ENCODE measurements around the gene FBXL19.

The FBXL19 gene

DNA sequence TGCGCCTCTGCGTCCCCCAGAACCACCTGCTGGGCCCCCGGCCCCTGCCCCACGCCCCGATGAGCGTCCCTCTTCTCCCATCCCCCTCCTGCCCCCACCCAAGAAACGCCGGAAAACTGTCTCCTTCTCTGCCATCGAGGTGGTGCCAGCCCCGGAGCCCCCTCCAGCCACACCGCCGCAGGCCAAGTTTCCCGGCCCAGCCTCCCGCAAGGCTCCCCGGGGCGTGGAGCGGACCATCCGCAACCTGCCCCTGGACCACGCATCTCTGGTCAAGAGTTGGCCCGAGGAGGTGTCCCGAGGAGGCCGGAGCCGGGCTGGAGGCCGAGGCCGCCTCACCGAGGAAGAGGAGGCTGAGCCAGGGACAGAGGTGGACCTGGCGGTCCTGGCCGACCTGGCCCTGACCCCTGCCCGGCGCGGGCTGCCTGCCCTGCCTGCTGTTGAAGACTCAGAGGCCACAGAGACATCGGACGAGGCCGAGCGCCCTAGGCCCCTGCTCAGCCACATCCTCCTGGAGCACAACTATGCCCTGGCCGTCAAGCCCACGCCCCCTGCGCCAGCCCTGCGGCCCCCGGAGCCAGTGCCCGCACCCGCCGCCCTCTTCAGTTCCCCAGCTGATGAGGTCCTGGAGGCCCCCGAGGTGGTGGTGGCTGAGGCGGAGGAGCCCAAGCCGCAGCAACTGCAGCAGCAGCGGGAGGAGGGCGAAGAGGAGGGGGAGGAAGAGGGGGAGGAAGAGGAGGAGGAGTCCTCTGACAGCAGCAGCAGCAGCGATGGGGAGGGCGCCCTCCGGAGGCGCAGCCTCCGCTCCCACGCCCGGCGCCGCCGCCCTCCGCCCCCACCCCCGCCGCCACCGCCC is 56.0 kb downstream of the FBXL19 start (continued):
- TF ChIP-seq, protein P1, sequence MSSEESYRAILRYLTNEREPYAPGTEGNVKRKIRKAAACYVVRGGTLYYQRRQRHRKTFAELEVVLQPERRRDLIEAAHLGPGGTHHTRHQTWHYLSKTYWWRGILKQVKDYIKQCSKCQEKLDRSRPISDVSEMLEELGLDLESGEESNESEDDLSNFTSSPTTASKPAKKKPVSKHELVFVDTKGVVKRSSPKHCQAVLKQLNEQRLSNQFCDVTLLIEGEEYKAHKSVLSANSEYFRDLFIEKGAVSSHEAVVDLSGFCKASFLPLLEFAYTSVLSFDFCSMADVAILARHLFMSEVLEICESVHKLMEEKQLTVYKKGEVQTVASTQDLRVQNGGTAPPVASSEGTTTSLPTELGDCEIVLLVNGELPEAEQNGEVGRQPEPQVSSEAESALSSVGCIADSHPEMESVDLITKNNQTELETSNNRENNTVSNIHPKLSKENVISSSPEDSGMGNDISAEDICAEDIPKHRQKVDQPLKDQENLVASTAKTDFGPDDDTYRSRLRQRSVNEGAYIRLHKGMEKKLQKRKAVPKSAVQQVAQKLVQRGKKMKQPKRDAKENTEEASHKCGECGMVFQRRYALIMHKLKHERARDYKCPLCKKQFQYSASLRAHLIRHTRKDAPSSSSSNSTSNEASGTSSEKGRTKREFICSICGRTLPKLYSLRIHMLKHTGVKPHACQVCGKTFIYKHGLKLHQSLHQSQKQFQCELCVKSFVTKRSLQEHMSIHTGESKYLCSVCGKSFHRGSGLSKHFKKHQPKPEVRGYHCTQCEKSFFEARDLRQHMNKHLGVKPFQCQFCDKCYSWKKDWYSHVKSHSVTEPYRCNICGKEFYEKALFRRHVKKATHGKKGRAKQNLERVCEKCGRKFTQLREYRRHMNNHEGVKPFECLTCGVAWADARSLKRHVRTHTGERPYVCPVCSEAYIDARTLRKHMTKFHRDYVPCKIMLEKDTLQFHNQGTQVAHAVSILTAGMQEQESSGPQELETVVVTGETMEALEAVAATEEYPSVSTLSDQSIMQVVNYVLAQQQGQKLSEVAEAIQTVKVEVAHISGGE (tag by site-specific recombination; conservative IDR thresholded peaks at IDR 0.05; ENCODE audit: low read depth), result no peak
- TF ChIP-seq, protein P2, sequence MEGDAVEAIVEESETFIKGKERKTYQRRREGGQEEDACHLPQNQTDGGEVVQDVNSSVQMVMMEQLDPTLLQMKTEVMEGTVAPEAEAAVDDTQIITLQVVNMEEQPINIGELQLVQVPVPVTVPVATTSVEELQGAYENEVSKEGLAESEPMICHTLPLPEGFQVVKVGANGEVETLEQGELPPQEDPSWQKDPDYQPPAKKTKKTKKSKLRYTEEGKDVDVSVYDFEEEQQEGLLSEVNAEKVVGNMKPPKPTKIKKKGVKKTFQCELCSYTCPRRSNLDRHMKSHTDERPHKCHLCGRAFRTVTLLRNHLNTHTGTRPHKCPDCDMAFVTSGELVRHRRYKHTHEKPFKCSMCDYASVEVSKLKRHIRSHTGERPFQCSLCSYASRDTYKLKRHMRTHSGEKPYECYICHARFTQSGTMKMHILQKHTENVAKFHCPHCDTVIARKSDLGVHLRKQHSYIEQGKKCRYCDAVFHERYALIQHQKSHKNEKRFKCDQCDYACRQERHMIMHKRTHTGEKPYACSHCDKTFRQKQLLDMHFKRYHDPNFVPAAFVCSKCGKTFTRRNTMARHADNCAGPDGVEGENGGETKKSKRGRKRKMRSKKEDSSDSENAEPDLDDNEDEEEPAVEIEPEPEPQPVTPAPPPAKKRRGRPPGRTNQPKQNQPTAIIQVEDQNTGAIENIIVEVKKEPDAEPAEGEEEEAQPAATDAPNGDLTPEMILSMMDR (tag by site-specific recombination; IDR thresholded peaks at IDR 0.05), result no peak
- TF ChIP-seq, protein P3, sequence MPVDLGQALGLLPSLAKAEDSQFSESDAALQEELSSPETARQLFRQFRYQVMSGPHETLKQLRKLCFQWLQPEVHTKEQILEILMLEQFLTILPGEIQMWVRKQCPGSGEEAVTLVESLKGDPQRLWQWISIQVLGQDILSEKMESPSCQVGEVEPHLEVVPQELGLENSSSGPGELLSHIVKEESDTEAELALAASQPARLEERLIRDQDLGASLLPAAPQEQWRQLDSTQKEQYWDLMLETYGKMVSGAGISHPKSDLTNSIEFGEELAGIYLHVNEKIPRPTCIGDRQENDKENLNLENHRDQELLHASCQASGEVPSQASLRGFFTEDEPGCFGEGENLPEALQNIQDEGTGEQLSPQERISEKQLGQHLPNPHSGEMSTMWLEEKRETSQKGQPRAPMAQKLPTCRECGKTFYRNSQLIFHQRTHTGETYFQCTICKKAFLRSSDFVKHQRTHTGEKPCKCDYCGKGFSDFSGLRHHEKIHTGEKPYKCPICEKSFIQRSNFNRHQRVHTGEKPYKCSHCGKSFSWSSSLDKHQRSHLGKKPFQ (tag by site-specific recombination; IDR thresholded peaks at IDR 0.05), result no peak
- no peak for TF ChIP-seq ZNF426 (tag by site-specific recombination; IDR thresholded peaks at IDR 0.05)
- TF ChIP-seq ZNF560 (tag by site-specific recombination; IDR thresholded peaks at IDR 0.05; ENCODE audit: borderline replicate concordance), result no peak
- TF ChIP-seq ZIC2 (tag by site-specific recombination; IDR thresholded peaks at IDR 0.05), result no peak
- TF ChIP-seq, protein P4, sequence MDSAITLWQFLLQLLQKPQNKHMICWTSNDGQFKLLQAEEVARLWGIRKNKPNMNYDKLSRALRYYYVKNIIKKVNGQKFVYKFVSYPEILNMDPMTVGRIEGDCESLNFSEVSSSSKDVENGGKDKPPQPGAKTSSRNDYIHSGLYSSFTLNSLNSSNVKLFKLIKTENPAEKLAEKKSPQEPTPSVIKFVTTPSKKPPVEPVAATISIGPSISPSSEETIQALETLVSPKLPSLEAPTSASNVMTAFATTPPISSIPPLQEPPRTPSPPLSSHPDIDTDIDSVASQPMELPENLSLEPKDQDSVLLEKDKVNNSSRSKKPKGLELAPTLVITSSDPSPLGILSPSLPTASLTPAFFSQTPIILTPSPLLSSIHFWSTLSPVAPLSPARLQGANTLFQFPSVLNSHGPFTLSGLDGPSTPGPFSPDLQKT (IDR thresholded peaks at IDR 0.05; ENCODE audit: borderline replicate concordance, low read depth, low read length), result no peak
- no peak for TF ChIP-seq ZNF530 (tag by site-specific recombination; IDR thresholded peaks at IDR 0.05; ENCODE audit: low read depth)
- no peak for TF ChIP-seq ZNF76 (tag by site-specific recombination; IDR thresholded peaks at IDR 0.05; ENCODE audit: borderline replicate concordance, low read depth)
- no peak for TF ChIP-seq TCF7L2 (IDR thresholded peaks at IDR 0.05; ENCODE audit: borderline replicate concordance, low read depth, low read length)
- no peak for TF ChIP-seq ZNF341 (tag by site-specific recombination; IDR thresholded peaks at IDR 0.05; ENCODE audit: low read depth)
- TF ChIP-seq ZNF624 (tag by site-specific recombination; IDR thresholded peaks at IDR 0.05), result no peak
- TF ChIP-seq ZNF202 (tag by site-specific recombination; IDR thresholded peaks at IDR 0.05; ENCODE audit: borderline replicate concordance), result no peak
- TF ChIP-seq ZNF19 (tag by site-specific recombination; IDR thresholded peaks at IDR 0.05; ENCODE audit: low read depth), result no peak
- TF ChIP-seq ZFHX2 (tag by site-specific recombination; conservative IDR thresholded peaks at IDR 0.05), result peak; percentile 45; the same call in 1 of the 2 replicates
- TF ChIP-seq, protein P5, sequence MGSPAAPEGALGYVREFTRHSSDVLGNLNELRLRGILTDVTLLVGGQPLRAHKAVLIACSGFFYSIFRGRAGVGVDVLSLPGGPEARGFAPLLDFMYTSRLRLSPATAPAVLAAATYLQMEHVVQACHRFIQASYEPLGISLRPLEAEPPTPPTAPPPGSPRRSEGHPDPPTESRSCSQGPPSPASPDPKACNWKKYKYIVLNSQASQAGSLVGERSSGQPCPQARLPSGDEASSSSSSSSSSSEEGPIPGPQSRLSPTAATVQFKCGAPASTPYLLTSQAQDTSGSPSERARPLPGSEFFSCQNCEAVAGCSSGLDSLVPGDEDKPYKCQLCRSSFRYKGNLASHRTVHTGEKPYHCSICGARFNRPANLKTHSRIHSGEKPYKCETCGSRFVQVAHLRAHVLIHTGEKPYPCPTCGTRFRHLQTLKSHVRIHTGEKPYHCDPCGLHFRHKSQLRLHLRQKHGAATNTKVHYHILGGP (tag by site-specific recombination; IDR thresholded peaks at IDR 0.05), result no peak

DNA sequence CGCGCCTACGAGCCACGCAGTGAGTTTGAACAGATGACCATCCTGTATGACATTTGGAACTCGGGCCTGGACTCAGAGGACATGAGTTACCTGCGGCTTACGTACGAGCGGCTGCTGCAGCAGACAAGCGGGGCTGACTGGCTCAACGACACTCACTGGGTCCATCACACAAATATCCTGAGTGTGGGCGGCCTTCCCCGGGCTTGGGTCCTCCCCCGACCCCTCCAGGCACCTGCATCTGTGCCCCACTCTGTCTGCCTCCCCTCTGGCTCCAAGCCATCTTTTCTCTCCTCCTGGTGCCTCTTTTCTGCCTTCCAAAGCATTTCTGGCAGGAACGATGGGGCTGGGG is 56.6 kb downstream of the FBXL19 start:
- POLR2A ChIA-PET, result no interaction called here
- Histone ChIP-seq H3K27ac (ENCODE audit: extremely low read depth, low read depth, low read length) (no peak overlapping the region), H3K36me3 (ENCODE audit: control insufficient read depth in 2 of 2, insufficient read depth in 1 of 2, low read length in 2 of 2) (peaks cover 15 to 98% of the 10 kb centered on the region in 2 experiments; a peak in 2 of 3 replicates), H3K9me3 (ENCODE audit: control insufficient read depth, insufficient read depth, low read depth, low read length) (no peaks in the 10 kb centered on the region), H3K4me3 (ENCODE audit: low read depth, low read length) (no peak overlapping the region), H3K4me1 (ENCODE audit: control insufficient read depth, insufficient read depth, low read length) (no peaks in the 10 kb centered on the region)
- CTCF ChIA-PET, result no interaction called here
- TF ChIP-seq ZNF174 (tag by site-specific recombination; IDR thresholded peaks at IDR 0.05), result no peak
- no peak for TF ChIP-seq ZNF544 (tag by site-specific recombination; IDR thresholded peaks at IDR 0.05)
- TF ChIP-seq ZNF433 (tag by site-specific recombination; IDR thresholded peaks at IDR 0.05; ENCODE audit: low read depth), result no peak
- TF ChIP-seq, protein P6, sequence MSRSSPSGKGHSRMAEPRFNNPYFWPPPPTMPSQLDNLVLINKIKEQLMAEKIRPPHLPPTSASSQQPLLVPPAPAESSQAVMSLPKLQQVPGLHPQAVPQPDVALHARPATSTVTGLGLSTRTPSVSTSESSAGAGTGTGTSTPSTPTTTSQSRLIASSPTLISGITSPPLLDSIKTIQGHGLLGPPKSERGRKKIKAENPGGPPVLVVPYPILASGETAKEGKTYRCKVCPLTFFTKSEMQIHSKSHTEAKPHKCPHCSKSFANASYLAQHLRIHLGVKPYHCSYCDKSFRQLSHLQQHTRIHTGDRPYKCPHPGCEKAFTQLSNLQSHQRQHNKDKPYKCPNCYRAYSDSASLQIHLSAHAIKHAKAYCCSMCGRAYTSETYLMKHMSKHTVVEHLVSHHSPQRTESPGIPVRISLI (tag by site-specific recombination; IDR thresholded peaks at IDR 0.05), result no peak
- TF ChIP-seq ZNF324 (tag by site-specific recombination; IDR thresholded peaks at IDR 0.05), result no peak
- no peak for TF ChIP-seq ZNF214 (tag by site-specific recombination; IDR thresholded peaks at IDR 0.05; ENCODE audit: borderline replicate concordance)
- no peak for TF ChIP-seq KLF8 (tag by site-specific recombination; IDR thresholded peaks at IDR 0.05)
- TF ChIP-seq ZNF423 (tag by site-specific recombination; IDR thresholded peaks at IDR 0.05), result no peak
